Breast epithelium (tissue), 3 donors: ENCODE results near the gene SSC5D.

Experiments
- POLR2A ChIP-seq: fragments of 450-650 bp; IDR thresholded peaks from one replicate; pipeline ENCODE4 v1.6.1; 2016; ENCODE audit warnings: antibody characterized with exemption, mild to moderate bottlenecking, moderate library complexity
- POLR2AphosphoS5 ChIP-seq, 3 donors: sonication (generic); formaldehyde crosslinking; IDR thresholded peaks; one replicate each; pipeline ENCODE4 v1.6.1; 2017; ENCODE audit warnings: antibody characterized with exemption in 3 of 3
- TF ChIP-seq, protein P1 (sequence below), 3 donors: fragments of 450-650 bp; IDR thresholded peaks; one replicate each; pipeline ENCODE4 v1.5.1; 2016 to 2017; ENCODE audit warnings: antibody characterized with exemption in 3 of 3, mild to moderate bottlenecking in 3 of 3, moderate library complexity in 3 of 3

DNA sequence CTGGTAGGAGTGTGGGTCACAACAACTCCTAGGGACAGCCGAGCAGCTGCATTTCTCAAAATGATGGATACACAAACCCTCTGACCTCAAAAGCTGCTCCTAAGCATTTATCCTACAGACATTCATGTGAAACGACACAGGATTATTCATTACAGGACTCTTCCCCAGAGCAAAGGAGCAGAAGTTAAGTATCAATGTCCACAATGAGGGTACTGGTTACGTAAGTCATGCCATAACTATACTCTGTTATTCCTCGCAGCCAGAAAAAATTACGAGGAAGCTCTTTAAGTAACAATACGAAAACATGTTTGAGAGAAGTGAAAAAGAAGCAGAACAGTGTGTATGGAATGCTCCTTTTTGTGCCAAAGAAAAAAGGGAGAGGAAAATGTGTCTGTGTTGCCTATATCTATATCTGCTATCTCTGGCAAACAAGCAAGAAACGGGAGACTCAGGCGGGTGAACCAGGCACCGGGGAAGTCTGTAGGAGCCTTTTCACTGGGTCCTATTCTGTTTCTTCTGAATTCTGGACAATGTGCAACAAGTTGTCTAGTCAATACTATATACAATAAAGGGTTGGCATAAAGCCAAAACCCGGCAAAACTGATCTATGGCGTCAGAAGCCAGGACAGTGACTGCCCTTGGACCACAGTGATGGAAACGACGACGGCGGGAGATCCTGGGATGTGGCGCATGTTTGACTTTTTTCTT lies 28.1 kb upstream of the SSC5D start:
- TF ChIP-seq POLR2A, result no peak
- TF ChIP-seq, protein P1, sequence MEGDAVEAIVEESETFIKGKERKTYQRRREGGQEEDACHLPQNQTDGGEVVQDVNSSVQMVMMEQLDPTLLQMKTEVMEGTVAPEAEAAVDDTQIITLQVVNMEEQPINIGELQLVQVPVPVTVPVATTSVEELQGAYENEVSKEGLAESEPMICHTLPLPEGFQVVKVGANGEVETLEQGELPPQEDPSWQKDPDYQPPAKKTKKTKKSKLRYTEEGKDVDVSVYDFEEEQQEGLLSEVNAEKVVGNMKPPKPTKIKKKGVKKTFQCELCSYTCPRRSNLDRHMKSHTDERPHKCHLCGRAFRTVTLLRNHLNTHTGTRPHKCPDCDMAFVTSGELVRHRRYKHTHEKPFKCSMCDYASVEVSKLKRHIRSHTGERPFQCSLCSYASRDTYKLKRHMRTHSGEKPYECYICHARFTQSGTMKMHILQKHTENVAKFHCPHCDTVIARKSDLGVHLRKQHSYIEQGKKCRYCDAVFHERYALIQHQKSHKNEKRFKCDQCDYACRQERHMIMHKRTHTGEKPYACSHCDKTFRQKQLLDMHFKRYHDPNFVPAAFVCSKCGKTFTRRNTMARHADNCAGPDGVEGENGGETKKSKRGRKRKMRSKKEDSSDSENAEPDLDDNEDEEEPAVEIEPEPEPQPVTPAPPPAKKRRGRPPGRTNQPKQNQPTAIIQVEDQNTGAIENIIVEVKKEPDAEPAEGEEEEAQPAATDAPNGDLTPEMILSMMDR (IDR thresholded peaks at IDR 0.05), result no peak
- TF ChIP-seq POLR2AphosphoS5 (IDR thresholded peaks at IDR 0.05), result no peak
